ENCODE measurements around the gene CACNA1E. TPM values are rescaled to one million over a fixed set of nuclear protein-coding genes. Genes with fewer than 3 reads are reported as not detected.

CACNA1E gene
- total RNA-seq, 3 donors from 2014 or later (not counting 1 experiment from before 2014, with no cell fraction given): 0.40 TPM; not detected in 2

DNA sequence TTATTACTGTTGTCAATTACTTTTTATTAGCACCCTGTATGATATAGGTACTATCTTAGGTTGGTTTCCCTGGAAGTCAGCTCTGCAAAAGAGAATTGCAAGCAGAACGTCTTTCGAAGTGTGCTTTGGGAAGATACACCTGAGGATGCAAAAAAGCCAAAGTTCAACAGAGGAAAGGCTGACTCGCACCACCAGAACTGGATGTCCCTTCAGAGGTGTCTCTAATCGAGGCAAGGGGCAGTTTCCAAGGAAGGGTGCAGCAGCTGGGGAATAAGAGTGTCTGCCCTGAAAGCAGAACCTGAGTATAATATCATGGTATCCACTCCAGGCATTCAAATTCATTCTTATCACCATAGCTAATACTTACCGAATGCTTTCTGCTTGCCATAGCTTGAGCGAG lies 149.6 kb downstream of the CACNA1E start:
- TF ChIP-seq CTCF (IDR thresholded peaks at IDR 0.05): no peak
- no peak for DNase-seq
- Histone ChIP-seq H3K27me3 (ENCODE audit: control insufficient read depth, insufficient read depth, low read length) (no peaks in the 10 kb centered on the region), H3K9me3 (ENCODE audit: control insufficient read depth, insufficient read depth, low read length) (no peaks in the 10 kb centered on the region), H3K4me3 (ENCODE audit: low read length) (no peak overlapping the region), H3K27ac (ENCODE audit: low read length) (no peak overlapping the region), H3K36me3 (ENCODE audit: control insufficient read depth, insufficient read depth, low read length) (no peaks in the 10 kb centered on the region), H3K4me1 (ENCODE audit: control insufficient read depth, insufficient read depth, low read length) (no peaks in the 10 kb centered on the region)
- Mint-ChIP-seq H3K27me3 (ENCODE audit: low read depth in 2 of 2) (peaks cover 0 to 16% of the 10 kb centered on the region in 2 donors), H3K27ac (no peak overlapping the region), H3K4me3 (no peak overlapping the region), H3K36me3 (no peaks in the 10 kb centered on the region), H3K4me1 (no peaks in the 10 kb centered on the region), H3K9me3 (peaks cover 0 to 3% of the 10 kb centered on the region in 2 donors)
- intact Hi-C loops (cut with micrococcal nuclease): no loop called here
- no peak for ATAC-seq
- WGBS (ENCODE audit: insufficient coverage): 82% methylated on average over 6 of the region's 6 CpGs

- Mint-ChIP-seq H3K9me3 (peaks cover 2 to 5% of the 10 kb centered on the region in 2 donors), H3K27ac (no peak overlapping the region), H3K4me1 (no peaks in the 10 kb centered on the region), H3K36me3 (no peaks in the 10 kb centered on the region), H3K4me3 (no peak overlapping the region), H3K27me3 (ENCODE audit: low read depth in 2 of 2) (peaks cover 0 to 11% of the 10 kb centered on the region in 2 donors)
- Histone ChIP-seq H3K36me3 (ENCODE audit: control insufficient read depth, insufficient read depth, low read length) (no peaks in the 10 kb centered on the region), H3K27me3 (ENCODE audit: control insufficient read depth, insufficient read depth, low read length) (no peaks in the 10 kb centered on the region), H3K27ac (ENCODE audit: low read length) (no peak overlapping the region), H3K4me3 (ENCODE audit: low read length) (no peak overlapping the region), H3K4me1 (ENCODE audit: control insufficient read depth, insufficient read depth, low read length) (no peaks in the 10 kb centered on the region), H3K9me3 (ENCODE audit: control insufficient read depth, insufficient read depth, low read length) (no peaks in the 10 kb centered on the region)
- 60% methylated on average over 1 of the region's 1 CpG for WGBS (ENCODE audit: insufficient coverage)
- intact Hi-C loops (cut with micrococcal nuclease): no loop called here
- ATAC-seq (no peak), DNase-seq (no peak)
- TF ChIP-seq CTCF (IDR thresholded peaks at IDR 0.05): no peak
These were observed 151.8 kb downstream of the CACNA1E start for GRCh38 chr1:181635110-181635509.

GRCh38 chr1:181637998-181638397 lies 154.7 kb downstream of the CACNA1E start:
- no peak overlapping the region for H3K27ac ChIP-seq (ENCODE audit: low read length)
- Mint-ChIP-seq H3K9me3 (peaks cover 2 to 5% of the 10 kb centered on the region in 2 donors), H3K27ac (no peak overlapping the region)

More at GRCh38 chr1:181637998-181638397, 154.7 kb downstream of the CACNA1E start:
- TF ChIP-seq CTCF (IDR thresholded peaks at IDR 0.05): no peak
- Mint-ChIP-seq H3K36me3 (no peaks in the 10 kb centered on the region), H3K4me3 (no peak overlapping the region), H3K27me3 (ENCODE audit: low read depth in 2 of 2) (peaks cover 0 to 11% of the 10 kb centered on the region in 2 donors), H3K4me1 (no peaks in the 10 kb centered on the region)
- no peak for DNase-seq
- Histone ChIP-seq H3K9me3 (ENCODE audit: control insufficient read depth, insufficient read depth, low read length) (no peaks in the 10 kb centered on the region), H3K4me3 (ENCODE audit: low read length) (no peak overlapping the region), H3K36me3 (ENCODE audit: control insufficient read depth, insufficient read depth, low read length) (no peaks in the 10 kb centered on the region), H3K4me1 (ENCODE audit: control insufficient read depth, insufficient read depth, low read length) (no peaks in the 10 kb centered on the region), H3K27me3 (ENCODE audit: control insufficient read depth, insufficient read depth, low read length) (no peaks in the 10 kb centered on the region)
- no peak for ATAC-seq
- intact Hi-C loops (cut with micrococcal nuclease): no loop called here

Data from natural killer cell (primary cell).